HG03064 (cell line): ENCODE results near the gene LCP1.

Source experiments
- ATAC-seq: cut with Tn5 transposase; IDR thresholded peaks from one replicate; pipeline ENCODE4 v1.9.1; 2021; ENCODE audit warnings: low read depth; ENCODE audit not compliant: unreplicated experiment

Gene LCP1

GRCh38 chr13:46103037-46103436 lies 78.9 kb downstream of the LCP1 start:
- no peak for ATAC-seq

DNA sequence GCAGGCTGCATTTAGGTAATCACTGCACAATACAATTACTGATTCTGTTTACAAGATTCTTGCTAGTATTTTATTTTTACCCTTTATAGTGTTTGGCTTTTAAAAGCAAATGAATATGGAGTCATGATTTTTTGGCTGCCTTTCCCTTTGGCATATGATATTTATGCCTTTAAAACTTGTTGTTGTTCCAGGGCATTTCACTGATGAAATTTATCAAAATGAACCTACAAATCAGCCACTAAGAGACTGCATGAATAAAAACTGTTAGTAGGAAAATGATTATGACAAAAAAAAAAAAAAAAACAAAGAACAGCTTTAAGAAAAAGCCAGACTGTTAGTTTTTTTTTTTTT lies 79.7 kb downstream of the LCP1 start:
- no peak for ATAC-seq

GRCh38 chr13:46101484-46102254 lies 80.3 kb downstream of the LCP1 start:
- ATAC-seq: no peak

DNA sequence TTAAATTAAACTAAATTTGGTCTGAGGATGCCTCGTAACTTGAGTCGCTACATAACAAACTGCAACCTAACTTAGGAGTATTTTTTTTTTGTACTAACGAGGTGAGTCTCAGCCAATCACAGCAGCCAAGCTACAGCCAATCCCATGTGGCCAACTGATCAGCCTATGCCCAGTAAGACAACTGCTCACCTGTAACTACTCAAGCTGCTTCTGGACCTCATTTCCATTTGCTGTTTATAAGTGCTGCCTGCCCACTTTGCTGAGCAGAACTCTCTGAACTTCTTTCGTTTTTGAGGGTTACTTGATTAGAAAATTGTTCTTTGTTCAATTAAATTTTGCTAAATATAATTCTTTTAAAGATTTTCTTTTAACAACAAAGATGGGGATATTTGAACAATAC lies 81.0 kb downstream of the LCP1 start:
- no peak for ATAC-seq

GRCh38 chr13:46100191-46100815 lies 81.7 kb downstream of the LCP1 start:
- no peak for ATAC-seq

GRCh38 chr13:46097663-46098062 lies 84.3 kb downstream of the LCP1 start:
- no peak for ATAC-seq

- ATAC-seq: no peak
These were observed 85.0 kb downstream of the LCP1 start for GRCh38 chr13:46097015-46097414.

DNA sequence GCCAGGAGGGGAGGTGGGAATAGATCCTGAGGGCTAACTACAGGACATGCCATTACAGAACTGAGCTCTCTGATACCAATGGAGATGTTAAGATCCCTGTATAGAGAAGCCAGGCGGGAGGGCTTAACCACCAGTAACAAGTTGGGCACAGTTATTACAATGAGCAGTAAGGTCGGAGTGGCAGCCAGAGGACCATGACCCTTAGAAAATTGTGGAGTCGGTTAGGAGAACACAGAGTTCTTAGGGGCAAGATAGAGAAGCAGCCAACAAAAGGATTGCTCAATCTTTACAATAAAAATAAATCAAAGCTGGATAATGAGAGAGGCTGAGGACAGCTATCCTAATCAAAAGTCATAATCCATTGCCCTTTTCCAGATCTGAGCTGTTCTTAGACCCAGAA lies 87.5 kb downstream of the LCP1 start:
- no peak for ATAC-seq

GRCh38 chr13:46088821-46089562 lies 93.0 kb downstream of the LCP1 start:
- ATAC-seq: no peak

GRCh38 chr13:46087481-46087880 lies 94.5 kb downstream of the LCP1 start:
- ATAC-seq: no peak

DNA sequence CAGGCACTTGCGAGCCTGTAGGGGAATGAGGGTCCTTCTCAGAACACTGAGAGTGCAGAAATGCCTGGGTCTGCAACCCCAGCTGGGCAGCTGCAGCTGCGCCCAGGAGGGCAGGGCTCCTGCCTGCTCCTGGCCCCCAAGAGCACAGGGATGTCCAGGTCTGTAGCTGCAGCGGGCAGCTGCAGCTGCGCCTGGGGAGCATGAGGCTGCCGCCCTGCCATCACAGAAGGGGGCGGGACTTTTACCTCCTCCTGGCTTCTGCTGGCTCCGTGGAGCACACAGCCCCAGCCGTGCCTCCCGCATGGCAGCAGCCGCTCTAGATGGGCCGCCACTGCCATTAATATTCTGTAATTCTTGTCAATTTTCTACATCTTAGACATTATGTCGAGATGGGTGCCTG lies 95.0 kb downstream of the LCP1 start:
- ATAC-seq: no peak

DNA sequence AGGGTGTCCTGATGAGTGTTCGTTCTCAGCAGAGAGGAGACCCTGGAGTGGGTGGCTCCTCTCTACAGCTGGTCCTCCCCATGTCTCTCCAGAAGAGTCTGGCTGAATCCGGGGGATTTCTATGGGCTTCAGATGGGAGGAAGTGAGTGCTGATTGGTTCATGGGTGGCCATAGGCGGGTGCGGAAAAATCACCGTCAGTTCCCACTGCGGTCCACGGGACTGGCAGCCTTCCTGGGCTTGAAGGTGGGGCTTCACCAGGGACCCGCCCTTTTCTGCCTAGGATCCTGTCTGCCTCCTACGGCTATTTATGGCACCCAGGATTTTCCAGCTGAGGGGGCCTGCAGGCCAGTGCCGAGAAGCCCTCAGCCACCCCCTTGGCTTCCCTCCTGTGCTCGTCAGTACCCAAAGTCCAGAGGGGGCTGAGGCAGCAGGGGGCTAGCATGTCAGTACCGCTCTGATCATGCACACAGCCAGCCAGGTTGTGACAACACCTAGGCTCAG lies 95.5 kb downstream of the LCP1 start:
- no peak for ATAC-seq

DNA sequence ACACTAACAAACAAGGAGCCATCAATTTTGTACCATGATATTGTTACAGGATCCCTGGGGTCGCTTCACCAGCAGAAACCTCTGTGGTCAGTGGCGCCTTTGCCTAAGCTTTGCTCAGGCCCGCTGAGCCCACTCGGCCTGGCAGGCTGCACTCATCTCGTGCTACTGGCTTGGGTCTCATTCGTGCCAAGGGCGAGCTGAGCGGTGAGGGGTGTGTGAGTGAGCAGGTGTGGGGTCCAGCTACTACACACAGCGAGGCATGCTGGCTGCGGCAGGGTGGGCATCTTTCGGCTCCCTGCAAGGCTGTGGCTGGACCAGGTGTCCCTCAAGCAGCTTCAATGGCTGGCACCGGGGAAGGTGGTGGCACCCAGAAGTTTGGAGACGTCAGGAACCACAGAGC lies 96.2 kb downstream of the LCP1 start:
- no peak for ATAC-seq

GRCh38 chr13:46082324-46082723 lies 99.7 kb downstream of the LCP1 start:
- ATAC-seq: no peak

DNA sequence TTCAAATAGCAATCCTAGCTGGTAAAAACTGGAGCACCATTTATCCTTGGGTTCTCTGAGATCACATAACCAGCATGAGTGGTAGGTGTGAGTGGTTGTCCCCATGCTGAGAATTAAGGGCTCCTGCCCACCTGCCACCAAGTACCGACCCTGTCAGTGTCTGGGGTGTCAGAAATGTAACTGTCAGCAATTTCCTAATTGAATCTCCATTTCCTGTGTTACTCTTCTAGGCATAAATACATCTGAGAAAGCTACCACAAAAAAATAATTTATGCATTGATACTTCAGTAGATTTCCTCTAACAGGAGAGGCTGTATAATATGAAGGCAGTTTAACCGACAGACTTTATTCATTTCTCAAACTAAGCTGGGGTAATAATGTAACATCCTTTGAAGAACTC lies 102.2 kb downstream of the LCP1 start:
- ATAC-seq: no peak

DNA sequence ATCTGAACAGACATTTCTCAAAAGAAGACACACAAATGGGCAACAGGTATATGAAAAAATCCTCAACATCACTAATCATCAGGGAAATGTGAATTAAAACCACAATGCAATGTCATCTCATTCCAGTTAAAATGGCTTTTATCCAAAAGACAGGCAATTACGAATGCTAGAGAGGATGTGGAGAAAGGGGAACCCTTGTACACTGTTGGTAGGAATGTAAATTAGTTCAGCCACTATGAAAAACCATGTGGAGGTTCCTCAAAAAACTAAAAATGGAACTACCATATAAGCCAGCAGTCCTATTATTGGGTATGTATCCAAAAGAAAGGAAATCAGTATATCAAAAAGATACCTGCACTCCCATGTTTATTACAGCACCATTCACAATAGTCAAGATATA lies 104.7 kb downstream of the LCP1 start:
- ATAC-seq: no peak

GRCh38 chr13:46076827-46077226 lies 105.2 kb downstream of the LCP1 start:
- no peak for ATAC-seq
